ENCODE data around the gene CAPN2. TPM values are rescaled to one million over a fixed set of nuclear protein-coding genes. Genes with fewer than 3 reads are reported as not detected.

Gene CAPN2
- total and polyA plus RNA-seq, 7 experiments from 2014 or later, result 57.6 to 195 (median 99.5) TPM

DNA sequence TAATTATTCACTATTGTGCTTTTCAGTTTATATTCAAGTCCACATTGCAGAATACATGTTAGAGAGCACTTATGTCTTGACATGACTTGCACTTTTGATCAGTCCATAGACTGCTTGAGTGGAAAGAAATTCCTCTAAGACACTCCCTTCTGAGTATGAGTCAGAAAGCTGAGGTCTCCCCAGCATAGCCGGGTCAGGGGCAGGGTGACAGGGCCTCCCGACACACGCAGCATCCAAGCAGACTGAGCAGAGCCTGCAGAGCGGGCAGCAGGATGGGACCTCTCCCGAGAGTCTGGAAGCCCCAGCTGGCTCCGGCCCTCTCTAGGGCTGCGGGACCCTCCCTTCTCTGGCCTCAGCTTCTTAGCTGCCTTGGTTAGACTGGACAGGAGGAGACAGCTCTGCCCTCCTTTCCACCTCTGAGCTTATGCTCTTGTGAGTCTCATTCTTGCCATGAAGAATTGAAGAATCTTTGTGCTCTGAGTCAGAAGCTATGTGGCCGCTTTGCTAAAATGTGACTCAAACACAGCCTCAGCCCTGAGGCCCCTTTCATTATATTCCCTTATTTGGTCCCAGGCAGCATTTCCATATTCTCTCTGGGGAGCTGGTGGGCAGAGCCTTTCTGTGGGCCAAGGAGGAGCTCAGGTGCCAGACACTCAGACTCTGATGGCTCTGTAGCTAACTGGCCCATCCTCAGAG, 11.2 kb upstream of the CAPN2 start:
- Histone ChIP-seq H3K27ac (ENCODE audit: low read depth, low read length) (no peak overlapping the region), H3K36me3 (ENCODE audit: control insufficient read depth in 2 of 3, insufficient read depth in 3 of 3, low read length in 3 of 3) (no peaks in the 10 kb centered on the region), H3K27me3 (ENCODE audit: control insufficient read depth in 2 of 2, insufficient read depth in 2 of 2, low read length in 2 of 2) (no peaks in the 10 kb centered on the region), H3K4me3 (ENCODE audit: low read length) (no peak overlapping the region), H3K4me1 (ENCODE audit: control insufficient read depth in 2 of 2, insufficient read depth in 2 of 2, low read length in 2 of 2) (no peaks in the 10 kb centered on the region), H3K9me3 (ENCODE audit: control insufficient read depth in 2 of 3, low read length in 3 of 3) (no peaks in the 10 kb centered on the region)
- ChIA-PET POLR2A (interaction anchor here (0.6 to 1.2 kb wide), 3 partner anchors 16 to 150 kb away, joined by 3 read pairs; no protein-coding TSS in a partner anchor), CTCF (interaction anchor here (0.6 to 1.3 kb wide), 3 partner anchors 45 to 50 kb away, joined by 3 to 7 read pairs (median 3); no protein-coding TSS in a partner anchor)
- DNase-seq (peak in 1 of 9 donors; percentile 41), ATAC-seq (peak; percentile 32)
- no peak overlapping the region for H3K27ac Mint-ChIP-seq
- intact Hi-C loops (cut with micrococcal nuclease), result no loop called here
- H3K27me3 Mint-ChIP-seq, result peaks cover 0 to 11% (median 0%) of the 10 kb centered on the region in 5 donors
- H3K36me3 Mint-ChIP-seq, result peaks cover 0 to 5% (median 0%) of the 10 kb centered on the region in 5 donors
- no peak overlapping the region for H3K4me3 Mint-ChIP-seq
- H3K9me3 Mint-ChIP-seq, result peaks cover 0 to 2% (median 0%) of the 10 kb centered on the region in 11 donors
- peaks cover 0 to 15% (median 6%) of the 10 kb centered on the region in 7 donors for H3K4me1 Mint-ChIP-seq

DNA sequence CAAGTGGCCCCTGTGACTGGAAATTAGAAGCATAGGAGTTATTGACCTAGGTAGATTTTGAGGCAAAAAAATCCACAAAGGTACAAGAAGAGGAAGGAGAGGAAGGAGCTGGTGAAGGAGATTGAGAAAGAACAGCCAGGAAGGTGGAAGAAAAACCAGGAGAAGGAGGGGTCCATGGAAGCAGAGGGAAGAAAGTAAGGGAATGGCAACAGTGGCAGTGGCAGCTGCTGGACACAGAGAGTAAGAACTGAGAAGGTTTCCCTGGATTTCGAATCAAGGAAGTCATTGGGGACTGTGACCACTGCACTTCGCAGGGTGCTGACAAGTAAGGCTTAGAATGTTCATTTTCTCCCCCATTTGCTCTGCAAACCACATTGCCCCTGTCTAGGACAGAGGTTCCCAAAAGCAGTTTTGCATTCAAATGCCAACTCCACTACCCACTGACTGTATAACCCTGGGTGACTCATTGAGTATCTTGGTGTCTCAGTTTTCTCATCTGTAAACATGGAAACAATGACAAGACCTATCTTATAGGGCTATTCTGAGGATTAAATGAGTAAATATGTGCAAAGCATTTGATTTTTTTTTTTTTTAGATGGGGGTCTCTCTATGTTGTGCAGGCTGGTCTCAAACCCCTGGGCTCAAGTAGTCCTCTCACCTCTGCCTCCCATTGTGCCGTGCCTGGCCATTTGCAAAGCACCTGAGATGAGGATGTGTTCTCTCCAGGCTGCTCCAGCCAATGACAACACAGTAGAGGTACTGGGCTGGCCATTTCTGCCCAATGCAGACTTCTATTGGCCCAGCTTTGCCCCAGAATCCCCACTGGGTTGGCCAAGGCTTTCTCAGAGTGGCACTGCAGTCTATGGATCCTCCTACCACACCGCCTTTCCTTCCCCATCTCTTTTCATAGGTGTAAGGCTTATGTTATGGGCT, 9.3 kb upstream of the CAPN2 start:
- H3K9me3 Mint-ChIP-seq, result no peaks in the 10 kb centered on the region
- DNase-seq (no peak), ATAC-seq (no peak)
- Histone ChIP-seq H3K9me3 (ENCODE audit: control insufficient read depth in 2 of 3, low read length in 3 of 3) (no peaks in the 10 kb centered on the region), H3K27ac (ENCODE audit: low read depth, low read length) (no peak overlapping the region), H3K4me3 (ENCODE audit: low read length) (no peak overlapping the region), H3K36me3 (ENCODE audit: control insufficient read depth in 2 of 3, insufficient read depth in 3 of 3, low read length in 3 of 3) (no peaks in the 10 kb centered on the region), H3K4me1 (ENCODE audit: control insufficient read depth in 2 of 2, insufficient read depth in 2 of 2, low read length in 2 of 2) (no peaks in the 10 kb centered on the region), H3K27me3 (ENCODE audit: control insufficient read depth in 2 of 2, insufficient read depth in 2 of 2, low read length in 2 of 2) (no peaks in the 10 kb centered on the region)
- CTCF ChIA-PET, result interaction anchor here (0.9 to 1.2 kb wide), 4 partner anchors 16 to 48 kb away, joined by 3 to 4 read pairs (median 4); no protein-coding TSS in a partner anchor
- peaks cover 0 to 5% (median 0%) of the 10 kb centered on the region in 5 donors for H3K36me3 Mint-ChIP-seq
- POLR2A ChIA-PET, result interaction anchor here (0.6 kb wide), 1 partner anchor 47 kb away, joined by 3 read pairs; no protein-coding TSS in a partner anchor
- peaks cover 0 to 21% (median 8%) of the 10 kb centered on the region in 7 donors for H3K4me1 Mint-ChIP-seq
- peak overlapping the region in 2 of 9 donors; percentile 16 to 33 for H3K27ac Mint-ChIP-seq
- intact Hi-C loops (cut with micrococcal nuclease), result no loop called here
- H3K4me3 Mint-ChIP-seq, result no peak overlapping the region
- H3K27me3 Mint-ChIP-seq, result peaks cover 0 to 11% (median 0%) of the 10 kb centered on the region in 5 donors

DNA sequence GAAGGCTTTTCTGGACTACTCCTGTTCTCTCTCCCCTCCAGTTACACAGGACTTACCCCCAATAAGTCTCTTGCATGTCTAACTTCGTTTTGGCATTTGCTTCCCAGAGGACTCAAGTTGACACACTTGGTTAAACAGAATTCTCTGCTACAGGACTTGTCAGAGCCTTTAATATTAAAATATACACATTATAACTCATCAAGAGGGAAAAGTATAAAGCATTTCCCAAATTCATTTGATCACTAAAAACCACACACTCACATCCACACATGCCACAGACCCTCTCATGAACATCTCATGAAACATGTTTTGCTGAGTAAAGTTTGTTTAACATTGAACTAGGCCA, 8.7 kb upstream of the CAPN2 start:
- no peak overlapping the region for H3K4me3 ChIP-seq (ENCODE audit: low read length)
- H3K27ac Mint-ChIP-seq, result no peak overlapping the region
- H3K4me3 Mint-ChIP-seq, result no peak overlapping the region
- H3K9me3 ChIP-seq (ENCODE audit: control insufficient read depth in 2 of 3, low read length in 3 of 3), result no peaks in the 10 kb centered on the region
- DNase-seq (no peak), ATAC-seq (no peak)
- no peaks in the 10 kb centered on the region for H3K36me3 ChIP-seq (ENCODE audit: control insufficient read depth in 2 of 3, insufficient read depth in 3 of 3, low read length in 3 of 3)
- CTCF ChIA-PET, result interaction anchor here (1.2 kb wide), 1 partner anchor 23 kb away, joined by 4 read pairs; no protein-coding TSS in a partner anchor
- intact Hi-C loops (cut with micrococcal nuclease), result no loop called here
- no peaks in the 10 kb centered on the region for H3K4me1 ChIP-seq (ENCODE audit: control insufficient read depth in 2 of 2, insufficient read depth in 2 of 2, low read length in 2 of 2)
- H3K27ac ChIP-seq (ENCODE audit: low read depth, low read length), result no peak overlapping the region
- peaks cover 0 to 11% (median 0%) of the 10 kb centered on the region in 5 donors for H3K27me3 Mint-ChIP-seq
- H3K27me3 ChIP-seq (ENCODE audit: control insufficient read depth in 2 of 2, insufficient read depth in 2 of 2, low read length in 2 of 2), result no peaks in the 10 kb centered on the region
- POLR2A ChIA-PET, result no interaction called here
- no peaks in the 10 kb centered on the region for H3K9me3 Mint-ChIP-seq
- H3K36me3 Mint-ChIP-seq, result peaks cover 0 to 5% (median 0%) of the 10 kb centered on the region in 5 donors
- H3K4me1 Mint-ChIP-seq, result peaks cover 0 to 20% (median 6%) of the 10 kb centered on the region in 7 donors

DNA sequence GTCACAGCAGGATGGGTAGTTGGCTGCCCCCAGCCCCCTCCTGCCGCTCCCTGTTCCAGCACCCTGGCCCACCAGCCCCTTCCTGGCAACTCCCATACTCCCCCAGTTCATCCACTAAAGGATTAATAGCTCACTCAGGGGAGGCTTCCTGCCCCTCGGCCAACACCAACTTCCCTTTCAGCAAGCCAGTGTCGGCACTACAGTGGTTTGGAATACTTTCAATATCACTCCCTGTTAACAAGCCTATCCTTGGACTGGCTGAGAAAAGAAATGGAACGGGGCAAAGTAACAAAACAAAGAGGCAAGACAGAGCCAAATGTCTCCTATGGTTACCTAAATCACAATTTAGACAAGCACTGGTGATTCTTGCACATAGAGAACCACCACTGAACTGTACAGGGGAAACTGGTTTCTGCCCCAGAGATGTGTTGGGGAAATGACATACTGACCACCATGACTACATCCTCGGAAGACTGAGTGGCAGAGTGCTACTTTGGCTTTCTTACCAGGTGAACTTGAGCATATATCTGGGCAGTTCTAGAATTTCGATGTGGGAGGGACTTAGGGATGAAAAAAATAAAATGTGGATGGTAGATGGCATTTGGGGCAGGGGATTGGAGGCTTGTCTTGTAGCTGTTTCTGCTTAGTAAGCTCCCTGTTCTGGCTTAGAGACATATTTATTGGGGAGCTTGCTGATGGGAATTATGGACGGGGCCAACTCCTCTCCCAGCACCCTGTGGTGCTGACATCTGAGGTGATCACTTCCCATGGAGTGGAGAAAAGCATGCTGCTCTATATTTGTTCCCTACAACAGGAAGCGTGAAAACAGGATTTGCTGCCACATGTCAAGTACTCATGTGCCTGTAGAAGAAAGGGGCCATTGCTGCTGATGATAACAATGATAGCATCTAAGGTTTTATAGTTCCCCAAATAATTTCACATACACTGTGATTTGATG, 7.1 kb upstream of the CAPN2 start:
- Mint-ChIP-seq H3K4me1 (peaks cover 0 to 25% (median 9%) of the 10 kb centered on the region in 7 donors), H3K4me3 (peak overlapping the region in 1 of 10 donors; percentile 6), H3K27ac (peak overlapping the region in 2 of 9 donors; percentile 10 to 53), H3K9me3 (no peaks in the 10 kb centered on the region), H3K36me3 (peaks cover 0 to 5% (median 0%) of the 10 kb centered on the region in 5 donors), H3K27me3 (peaks cover 0 to 11% (median 0%) of the 10 kb centered on the region in 5 donors)
- ChIA-PET POLR2A (interaction anchor here (0.9 kb wide), 1 partner anchor 9 kb away, joined by 3 read pairs; no protein-coding TSS in a partner anchor), CTCF (interaction anchor here (0.9 to 1.1 kb wide), 3 partner anchors 10 to 51 kb away, joined by 3 to 5 read pairs (median 3); no protein-coding TSS in a partner anchor)
- no peak for DNase-seq
- no peaks in the 10 kb centered on the region for H3K36me3 ChIP-seq (ENCODE audit: control insufficient read depth in 2 of 3, insufficient read depth in 3 of 3, low read length in 3 of 3)
- no peak overlapping the region for H3K4me3 ChIP-seq (ENCODE audit: low read length)
- no peak overlapping the region for H3K27ac ChIP-seq (ENCODE audit: low read depth, low read length)
- H3K9me3 ChIP-seq (ENCODE audit: control insufficient read depth in 2 of 3, low read length in 3 of 3), result no peaks in the 10 kb centered on the region
- H3K27me3 ChIP-seq (ENCODE audit: control insufficient read depth in 2 of 2, insufficient read depth in 2 of 2, low read length in 2 of 2), result no peaks in the 10 kb centered on the region
- H3K4me1 ChIP-seq (ENCODE audit: control insufficient read depth in 2 of 2, insufficient read depth in 2 of 2, low read length in 2 of 2), result no peaks in the 10 kb centered on the region
- peak; percentile 48 for ATAC-seq
- intact Hi-C loops (cut with micrococcal nuclease), result no loop called here

DNA sequence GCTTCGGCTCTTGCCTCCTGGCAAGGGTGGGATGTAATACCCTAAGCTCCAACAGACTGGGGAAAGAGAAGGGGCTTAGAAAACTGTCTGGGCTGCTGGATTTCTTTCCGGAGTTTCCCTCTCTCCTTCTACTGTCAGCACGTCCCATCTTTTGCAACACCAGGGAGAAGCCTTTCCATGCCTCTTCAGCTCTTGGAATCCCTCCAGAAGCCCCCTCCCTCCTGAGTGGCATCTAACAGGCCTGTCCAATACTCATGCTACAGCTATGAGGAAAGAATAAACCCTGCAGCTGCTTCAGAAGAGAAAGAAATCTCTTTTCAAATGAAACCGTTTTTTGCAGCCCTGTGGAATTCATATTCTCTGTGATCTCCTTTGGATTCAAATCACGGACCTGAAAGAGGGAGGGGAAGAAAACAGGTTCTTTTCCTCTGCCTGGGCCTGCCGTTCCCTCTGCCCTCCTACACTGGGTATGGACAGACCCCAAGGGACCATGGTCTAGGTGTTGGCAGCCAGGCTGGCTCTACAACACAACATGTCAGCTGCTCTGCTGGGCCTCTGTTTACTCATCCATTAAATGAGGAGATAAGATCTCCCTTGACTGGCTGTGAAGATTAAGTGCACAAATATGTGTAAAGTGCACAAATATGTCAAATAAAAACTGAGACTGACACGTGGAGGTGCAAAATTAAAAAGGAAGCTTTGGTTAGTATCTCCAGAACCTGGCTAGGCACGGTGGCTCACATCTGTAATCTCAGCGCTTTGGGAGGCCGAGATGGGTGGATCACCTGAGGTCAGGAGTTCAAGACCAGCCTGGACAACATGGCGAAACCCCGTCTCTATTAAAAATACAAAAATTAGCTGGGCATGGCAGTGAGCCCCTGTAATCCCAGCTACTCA, 6.0 kb upstream of the CAPN2 start:
- intact Hi-C loops (cut with micrococcal nuclease), result no loop called here
- no peak overlapping the region for H3K27ac Mint-ChIP-seq
- peaks cover 8 to 28% (median 15%) of the 10 kb centered on the region in 7 donors for H3K4me1 Mint-ChIP-seq
- no peaks in the 10 kb centered on the region for H3K27me3 ChIP-seq (ENCODE audit: control insufficient read depth in 2 of 2, insufficient read depth in 2 of 2, low read length in 2 of 2)
- no peak overlapping the region for H3K27ac ChIP-seq (ENCODE audit: low read depth, low read length)
- H3K27me3 Mint-ChIP-seq, result peaks cover 0 to 11% (median 0%) of the 10 kb centered on the region in 5 donors
- no peaks in the 10 kb centered on the region for H3K9me3 Mint-ChIP-seq
- POLR2A ChIA-PET, result interaction anchor here (0.9 kb wide), 1 partner anchor 8 kb away, joined by 3 read pairs; no protein-coding TSS in a partner anchor
- no peaks in the 10 kb centered on the region for H3K9me3 ChIP-seq (ENCODE audit: control insufficient read depth in 2 of 3, low read length in 3 of 3)
- DNase-seq (no peak), ATAC-seq (no peak)
- H3K36me3 ChIP-seq (ENCODE audit: control insufficient read depth in 2 of 3, insufficient read depth in 3 of 3, low read length in 3 of 3), result no peaks in the 10 kb centered on the region
- H3K36me3 Mint-ChIP-seq, result peaks cover 0 to 5% (median 0%) of the 10 kb centered on the region in 5 donors
- no peak overlapping the region for H3K4me3 Mint-ChIP-seq
- H3K4me1 ChIP-seq (ENCODE audit: control insufficient read depth in 2 of 2, insufficient read depth in 2 of 2, low read length in 2 of 2), result peaks cover 5 to 7% of the 10 kb centered on the region in 2 donors
- CTCF ChIA-PET, result interaction anchor here (1.0 to 1.1 kb wide), 3 partner anchors 10 to 43 kb away, joined by 3 to 5 read pairs (median 4); no protein-coding TSS in a partner anchor
- H3K4me3 ChIP-seq (ENCODE audit: low read length), result no peak overlapping the region
